ENCODE measurements around the gene GJA9.
"Not testable (repeated sequence)": the region's sequence is repeated elsewhere in the genome, so short reads cannot be mapped to it uniquely, and the experiment has no call there.

The GJA9 gene

DNA sequence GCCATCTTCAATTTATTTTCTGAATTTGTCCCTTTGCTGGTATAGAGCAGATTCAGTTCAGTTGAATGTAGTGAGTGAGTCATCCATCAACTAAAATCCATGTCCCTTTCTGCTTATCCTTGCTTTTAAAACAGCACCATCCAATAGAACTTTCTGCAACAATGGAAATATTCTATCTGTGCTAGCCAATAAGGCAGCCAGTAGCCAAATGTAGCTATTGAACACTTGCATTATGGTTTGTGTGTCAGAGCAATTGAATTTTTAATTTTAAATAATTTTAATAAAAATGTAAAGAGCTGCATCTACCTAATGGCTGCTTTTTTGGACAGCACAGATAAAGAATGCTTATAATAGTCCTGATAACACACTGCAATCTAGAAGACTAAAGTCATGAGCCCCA, at the start of gene GJA9:
TSS of gene GJA9 (minus strand) at position 101 of the 400 bp plus-strand sequence. CDS start 5,489 bp downstream, outside the sequence.
- DNase-seq, result no peak

DNA sequence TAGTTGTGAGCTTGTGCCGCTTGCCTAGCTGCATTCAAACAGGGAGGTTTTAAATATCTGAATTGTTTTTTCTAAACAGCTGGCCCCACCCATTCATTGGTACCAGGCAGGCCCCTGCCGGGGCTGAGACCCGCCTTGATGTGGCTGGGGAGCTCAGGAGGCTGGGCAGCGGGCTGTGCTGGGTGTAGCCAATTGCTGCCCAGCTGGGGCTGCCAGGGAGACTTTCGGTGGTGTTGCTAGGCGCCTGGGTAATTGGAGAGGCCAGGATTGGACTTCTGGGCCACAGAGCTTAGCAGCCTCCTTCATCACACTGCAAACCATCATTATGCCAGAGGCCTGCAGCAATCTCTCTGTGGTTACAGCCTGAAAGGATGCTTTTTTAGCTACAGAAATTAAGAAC, 48.1 kb upstream of the GJA9 start:
- DNase-seq, result no peak

DNA sequence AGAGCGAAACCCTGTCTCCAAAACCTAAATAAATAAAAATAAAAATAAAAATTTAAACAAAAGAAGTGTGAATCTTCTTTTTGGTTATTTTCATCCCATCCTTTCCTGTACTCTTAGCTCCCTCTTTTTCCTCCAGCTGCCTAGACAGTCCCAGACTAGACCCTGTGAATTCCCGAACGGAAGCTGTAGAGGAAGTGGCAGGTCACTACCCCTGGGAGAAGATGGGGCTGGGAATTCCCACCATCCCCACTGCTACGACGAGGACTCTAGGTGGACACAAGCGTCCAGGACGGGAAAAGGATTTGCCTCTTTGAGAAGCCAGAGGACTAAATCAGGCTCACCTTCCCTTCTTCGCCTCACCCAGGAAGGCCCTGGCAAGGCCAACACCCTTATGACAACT, 47.7 kb upstream of the GJA9 start:
- DNase-seq, result no peak

DNA sequence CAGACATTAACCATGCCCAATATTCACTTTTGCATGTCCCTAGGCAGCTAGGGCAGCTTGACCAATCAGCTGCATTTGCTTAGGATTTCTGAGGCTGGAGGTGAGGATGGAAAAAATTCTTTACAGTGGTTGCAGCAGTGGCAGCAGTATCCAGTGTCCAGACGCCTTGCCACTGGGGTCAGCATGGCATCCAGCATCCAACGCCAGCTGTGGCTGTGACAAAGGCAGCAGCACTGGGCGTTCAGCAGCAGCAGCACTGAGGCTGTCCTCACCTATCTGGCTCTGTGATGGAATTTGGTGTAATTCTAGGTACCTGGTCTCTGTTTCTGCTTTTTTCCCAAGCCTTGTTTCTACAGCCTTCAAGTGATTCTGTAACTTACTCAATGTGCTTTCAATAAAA, 44.7 kb upstream of the GJA9 start:
- DNase-seq, result no peak

DNA sequence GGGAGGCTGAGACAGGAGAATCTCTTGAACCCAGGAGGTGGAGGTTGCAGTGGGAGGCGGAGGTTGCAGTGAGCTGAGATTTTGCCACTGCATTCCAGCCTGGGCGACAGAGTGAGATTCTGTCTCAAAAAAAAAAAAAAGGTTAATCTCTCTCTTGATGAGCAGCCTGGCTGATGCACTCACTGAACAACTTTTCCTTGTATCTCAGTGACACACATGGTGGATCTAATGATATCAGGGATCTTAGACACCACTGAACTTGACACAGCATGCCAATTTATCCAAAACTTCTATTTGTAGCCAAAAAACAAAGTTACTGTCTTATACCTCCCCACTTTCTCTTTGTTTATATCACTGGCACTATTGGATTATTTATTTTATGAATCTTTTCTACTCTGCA, 44.0 kb upstream of the GJA9 start:
- DNase-seq, result no peak

DNA sequence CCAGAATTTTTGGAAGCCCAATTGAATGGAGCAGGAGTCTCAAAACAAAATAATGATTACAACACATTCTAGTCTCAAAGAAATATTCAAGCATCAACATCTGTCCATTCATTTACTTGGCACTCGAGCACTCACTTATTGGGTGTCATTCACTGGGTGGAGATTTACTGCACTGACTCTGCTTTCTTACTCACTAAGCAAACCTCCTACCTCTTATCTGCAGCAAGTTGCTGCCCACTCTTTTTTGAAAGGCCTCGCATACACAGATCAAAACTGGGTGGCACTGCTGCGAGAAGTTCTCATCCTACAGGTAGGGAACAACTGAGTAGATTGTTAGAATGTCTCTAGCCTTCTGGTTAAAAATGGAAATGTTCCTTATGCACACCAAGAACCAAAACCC, 42.2 kb upstream of the GJA9 start:
- DNase-seq, result no peak

DNA sequence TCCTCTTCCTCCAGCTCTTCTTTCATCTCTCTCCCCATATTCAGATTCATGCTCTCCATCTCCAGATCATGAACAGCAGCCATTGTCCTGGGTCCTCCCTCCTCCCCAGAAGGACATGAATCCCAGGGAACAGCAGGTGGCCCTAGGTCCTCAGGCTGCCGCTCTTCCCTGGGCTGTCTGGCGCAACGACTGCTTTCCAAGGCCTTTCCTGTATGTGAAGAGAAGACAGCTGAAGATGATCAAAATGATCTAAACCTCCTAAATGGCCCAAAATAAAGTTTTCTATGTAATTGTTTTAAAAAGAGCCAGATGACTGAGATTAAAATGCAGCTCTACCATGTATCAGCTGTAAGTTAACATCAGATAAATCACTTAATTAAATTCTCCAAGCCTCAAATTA, 37.7 kb upstream of the GJA9 start:
- DNase-seq, result no peak

DNA sequence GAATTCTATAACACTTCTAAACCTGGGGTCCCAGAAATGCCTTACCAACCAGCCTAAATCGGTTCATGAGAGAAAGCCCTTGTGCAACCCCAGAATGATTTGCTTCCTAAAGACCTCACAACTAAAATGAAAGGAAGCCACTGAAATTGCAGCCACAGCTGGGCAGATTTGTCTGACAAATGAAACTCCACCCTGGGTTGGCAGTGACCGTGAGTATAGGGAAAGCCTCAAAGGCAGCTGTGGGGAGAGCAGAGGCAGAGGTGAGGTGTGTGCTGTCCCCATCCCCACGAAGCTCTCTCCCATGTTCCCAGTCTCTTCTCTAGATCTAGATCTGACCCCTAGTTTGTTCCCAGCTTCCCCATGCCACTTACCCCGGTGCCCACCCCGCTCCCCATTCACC, 37.2 kb upstream of the GJA9 start:
- no peak for DNase-seq

DNA sequence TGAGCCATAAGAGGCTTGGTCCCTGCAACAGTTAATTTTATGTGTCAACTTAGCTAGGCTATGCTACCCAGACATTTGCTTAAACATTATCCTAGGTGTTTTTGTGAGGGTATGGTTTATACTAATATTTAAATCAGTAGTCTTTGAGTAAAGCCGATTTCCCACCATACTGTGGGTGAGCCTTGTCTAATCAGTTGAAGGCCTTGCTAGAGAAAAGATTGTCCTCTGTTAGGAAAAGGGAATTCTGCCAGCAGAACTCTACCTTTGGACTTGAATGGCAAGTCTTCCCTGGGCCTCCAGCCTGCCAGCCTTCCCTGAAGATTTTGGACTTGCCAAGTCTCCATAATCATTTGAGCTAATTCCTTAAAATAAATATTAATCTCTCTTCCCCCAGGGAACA, 36.4 kb upstream of the GJA9 start:
- DNase-seq, result no peak

DNA sequence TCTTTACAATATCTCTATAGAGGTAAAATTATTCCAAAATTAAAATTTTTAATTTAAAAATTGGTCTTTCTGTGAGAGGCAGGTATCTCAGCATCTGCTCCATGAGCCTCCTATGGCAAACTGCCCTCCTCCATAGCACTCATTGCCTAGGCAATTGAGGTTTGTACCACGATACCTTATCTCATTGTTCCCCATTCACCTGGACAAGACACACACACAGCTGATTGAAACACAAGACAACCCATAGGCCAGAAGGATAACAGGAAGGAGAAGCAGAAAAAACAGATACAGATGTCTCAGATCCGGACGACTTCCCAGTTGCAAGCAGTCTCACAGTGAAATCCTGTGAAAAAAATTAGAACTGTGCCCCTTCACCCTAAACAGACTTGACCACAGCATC, 36.0 kb upstream of the GJA9 start:
- no peak for DNase-seq

DNA sequence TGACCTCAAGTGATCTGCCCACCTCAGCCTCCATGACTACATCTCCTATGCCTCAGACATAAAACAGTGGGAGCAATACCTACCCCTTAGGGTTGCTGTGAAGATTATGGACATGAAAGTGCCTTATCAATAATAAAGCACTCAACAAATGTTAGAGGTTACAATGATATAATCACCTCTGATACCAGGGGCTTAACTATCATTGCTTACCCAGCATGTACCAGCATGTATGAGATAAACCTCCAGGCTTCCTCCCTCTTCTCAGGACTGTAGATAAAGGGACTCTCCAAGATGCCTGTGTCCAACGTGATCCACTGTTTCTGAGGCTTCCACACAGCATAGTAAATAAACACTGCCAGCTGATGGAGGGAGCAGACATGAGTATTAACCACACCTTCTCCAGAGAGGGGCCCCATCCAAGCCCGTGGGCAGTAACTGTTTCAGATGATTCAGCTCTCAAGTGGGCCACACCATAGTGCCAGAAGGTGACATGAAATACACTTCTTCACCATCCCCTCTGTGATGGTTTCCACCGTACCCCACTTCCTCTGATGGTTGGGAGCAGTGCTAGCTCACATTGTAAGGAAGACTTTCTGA, 34.1 kb upstream of the GJA9 start:
- no peak for DNase-seq

DNA sequence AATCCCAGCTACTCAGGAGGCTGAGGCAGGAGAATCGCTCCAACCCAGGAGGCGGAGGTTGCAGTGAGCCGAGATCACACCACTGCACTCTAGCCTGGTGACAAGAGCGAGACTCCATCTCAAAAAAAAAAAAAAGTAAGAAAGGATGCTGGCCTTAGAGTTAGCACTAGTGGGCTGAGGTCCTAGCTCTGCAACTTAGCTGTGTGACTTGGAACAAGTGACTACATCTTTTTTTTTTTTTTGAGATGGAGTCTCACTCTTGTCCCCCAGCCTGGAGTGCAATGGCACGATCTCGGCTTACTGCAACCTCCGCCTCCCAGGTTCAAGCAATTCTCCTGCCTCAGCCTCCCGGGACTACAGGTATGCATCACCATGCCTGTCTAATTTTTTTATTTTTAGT, 33.5 kb upstream of the GJA9 start:
- not testable (repeated sequence) for DNase-seq

DNA sequence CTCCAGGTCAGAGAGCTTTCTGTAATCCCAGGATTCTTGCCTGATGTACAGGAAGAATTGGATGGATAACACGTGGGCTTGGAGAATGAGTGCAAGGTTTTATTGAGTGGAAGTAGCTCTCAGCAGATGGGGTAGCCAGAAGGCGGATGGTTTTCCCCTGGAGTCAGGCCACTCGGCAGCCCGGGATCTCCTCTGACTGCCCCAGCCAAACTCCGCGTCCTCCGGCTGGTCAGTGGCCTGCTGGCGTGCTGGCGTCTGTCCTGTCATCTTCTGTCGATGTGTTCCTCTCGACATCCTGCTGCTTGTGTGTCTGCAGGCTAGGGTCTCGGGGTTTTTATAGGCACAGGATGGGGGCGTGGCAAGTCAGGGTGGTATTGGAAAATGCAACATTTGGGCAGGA, 27.4 kb upstream of the GJA9 start:
- DNase-seq, result no peak

DNA sequence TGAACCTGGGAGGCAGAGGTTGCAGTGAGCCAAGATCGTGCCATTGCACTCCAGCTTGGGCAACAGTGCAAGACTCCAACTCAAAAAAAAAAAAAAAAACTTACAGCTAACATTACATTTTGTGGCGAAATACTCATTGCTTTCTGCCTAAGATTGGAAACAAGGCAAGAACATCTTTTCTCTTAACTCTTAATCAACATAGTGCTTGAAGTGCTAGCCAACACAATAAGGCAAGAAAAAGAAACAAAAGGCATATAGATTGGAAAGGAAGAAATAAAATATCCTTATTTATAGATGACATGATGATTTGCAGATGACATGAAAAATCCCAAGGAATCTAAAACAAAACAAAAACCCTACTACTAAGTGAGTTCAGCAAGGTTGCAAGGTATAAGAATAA, 24.6 kb upstream of the GJA9 start:
- DNase-seq, result no peak

DNA sequence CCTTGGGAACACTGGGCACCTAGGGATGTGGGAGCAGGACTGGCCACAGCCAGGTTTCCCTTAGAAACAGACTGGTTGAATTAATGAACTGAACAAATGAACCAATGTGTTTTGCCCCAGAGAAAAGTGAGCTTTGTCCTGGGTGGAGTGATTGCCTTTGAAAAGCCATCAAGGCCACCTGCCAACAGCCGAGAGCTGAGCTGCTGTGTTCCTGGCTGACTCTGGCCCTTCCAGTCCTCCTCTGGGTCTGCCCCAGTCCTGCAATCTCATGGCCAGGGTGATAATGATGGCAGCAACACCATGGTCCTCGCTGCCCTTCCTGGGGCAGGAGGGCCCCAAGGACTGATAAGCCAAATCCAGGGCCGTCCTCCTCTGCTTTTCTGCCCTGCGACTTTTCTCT, 18.2 kb upstream of the GJA9 start:
- no peak for DNase-seq

DNA sequence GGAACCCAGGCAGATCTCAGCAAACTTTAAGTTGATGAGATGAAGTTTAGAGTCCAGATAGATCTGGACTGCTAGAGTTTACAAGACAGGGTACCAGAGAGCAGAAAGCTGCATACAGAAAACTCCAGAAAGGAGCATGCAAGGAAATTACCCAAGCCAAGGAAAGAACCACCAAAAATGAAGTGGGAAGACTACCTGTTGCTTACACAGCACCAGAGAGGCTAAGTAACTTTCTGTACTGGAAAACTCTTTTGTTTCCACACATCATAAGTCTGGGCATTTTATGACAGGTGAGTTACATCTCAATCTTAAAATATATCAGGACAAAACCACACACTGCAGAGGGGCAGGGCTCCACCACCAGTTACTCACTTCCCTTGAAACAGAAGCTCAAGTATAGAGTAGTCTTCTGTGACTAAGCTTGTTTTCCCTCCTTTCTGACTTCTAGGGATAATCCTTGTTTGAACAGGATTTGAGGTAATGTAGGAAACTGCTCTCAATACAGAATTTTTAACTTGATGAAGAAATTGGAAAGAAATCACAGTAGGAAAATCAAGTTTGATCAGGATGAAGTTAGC, 17.4 kb upstream of the GJA9 start:
- no peak for DNase-seq

DNA sequence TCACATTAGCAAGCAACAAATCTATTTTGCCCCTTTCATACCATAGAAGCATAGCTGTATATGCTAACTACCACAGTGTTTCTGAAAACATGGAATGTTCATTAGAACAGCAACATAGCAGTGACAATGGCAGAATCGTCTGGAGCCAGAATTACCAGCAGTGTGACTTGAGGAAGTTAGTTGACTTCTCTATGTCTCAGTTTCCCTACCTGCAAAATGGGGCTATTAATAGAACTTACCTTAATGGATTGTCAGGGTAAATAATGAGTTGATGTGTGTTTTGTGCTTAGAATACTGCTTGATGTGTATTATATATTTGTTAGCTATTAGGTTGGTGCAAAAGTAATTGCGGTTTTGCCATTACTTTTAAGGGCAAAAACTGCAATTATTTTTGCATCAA, 14.8 kb upstream of the GJA9 start:
- DNase-seq, result no peak

DNA sequence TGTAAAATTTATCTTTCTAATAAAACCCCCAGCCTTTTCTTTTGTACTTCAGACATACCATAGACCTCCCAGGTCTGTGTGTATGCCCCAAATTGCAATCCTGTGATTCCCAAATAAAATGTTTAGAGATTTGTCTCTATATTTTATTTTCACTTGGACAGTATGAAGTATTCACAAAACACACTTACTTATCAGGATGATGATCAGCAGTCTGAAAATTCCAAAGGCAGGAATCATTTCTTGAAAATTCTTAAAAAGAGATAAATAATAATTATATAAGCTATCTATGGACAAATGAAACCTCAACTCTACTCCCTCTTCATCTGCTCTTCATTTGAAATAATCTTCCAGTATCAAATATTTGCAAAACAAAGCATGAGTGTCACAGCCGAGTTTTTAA, 11.6 kb upstream of the GJA9 start:
- DNase-seq, result no peak

DNA sequence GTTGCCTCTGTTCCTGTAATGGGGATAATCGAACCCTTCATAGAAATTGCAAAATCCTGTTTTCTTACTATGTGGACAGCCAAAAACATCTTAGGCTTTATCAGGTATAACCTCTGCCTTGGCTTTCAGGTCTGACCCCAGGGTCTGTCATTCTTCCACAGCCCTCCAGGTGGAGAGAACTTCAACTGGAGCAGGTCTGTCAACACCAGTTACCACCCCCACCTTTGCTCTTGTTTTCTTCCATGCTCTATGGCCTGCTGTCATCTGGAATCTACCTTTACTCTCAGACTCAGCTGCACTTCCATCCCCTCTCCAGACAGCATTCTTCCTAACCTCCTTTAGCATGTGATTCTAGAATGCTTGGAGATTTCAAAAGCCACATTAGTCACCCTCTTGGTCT, 10.4 kb upstream of the GJA9 start:
- no peak for DNase-seq

DNA sequence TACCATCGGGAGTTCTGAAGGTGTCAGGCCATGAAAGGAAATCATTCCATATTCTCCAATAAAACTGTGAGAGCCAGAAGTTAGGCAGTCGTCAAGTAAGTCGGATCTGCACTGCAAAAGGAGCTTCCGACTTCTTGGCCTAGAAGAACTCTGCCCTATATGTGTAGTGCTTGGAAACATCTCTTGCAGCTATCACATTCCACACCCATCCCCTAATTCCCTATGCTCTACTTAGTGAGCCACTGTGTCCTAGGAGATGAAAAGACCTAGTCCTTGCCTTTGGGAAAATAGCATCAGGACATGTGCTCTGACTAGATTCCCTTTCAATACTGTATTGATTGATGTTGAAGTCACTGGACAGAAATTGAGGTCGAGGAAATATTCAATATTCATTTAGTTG, 8.2 kb upstream of the GJA9 start:
- DNase-seq, result no peak

DNA sequence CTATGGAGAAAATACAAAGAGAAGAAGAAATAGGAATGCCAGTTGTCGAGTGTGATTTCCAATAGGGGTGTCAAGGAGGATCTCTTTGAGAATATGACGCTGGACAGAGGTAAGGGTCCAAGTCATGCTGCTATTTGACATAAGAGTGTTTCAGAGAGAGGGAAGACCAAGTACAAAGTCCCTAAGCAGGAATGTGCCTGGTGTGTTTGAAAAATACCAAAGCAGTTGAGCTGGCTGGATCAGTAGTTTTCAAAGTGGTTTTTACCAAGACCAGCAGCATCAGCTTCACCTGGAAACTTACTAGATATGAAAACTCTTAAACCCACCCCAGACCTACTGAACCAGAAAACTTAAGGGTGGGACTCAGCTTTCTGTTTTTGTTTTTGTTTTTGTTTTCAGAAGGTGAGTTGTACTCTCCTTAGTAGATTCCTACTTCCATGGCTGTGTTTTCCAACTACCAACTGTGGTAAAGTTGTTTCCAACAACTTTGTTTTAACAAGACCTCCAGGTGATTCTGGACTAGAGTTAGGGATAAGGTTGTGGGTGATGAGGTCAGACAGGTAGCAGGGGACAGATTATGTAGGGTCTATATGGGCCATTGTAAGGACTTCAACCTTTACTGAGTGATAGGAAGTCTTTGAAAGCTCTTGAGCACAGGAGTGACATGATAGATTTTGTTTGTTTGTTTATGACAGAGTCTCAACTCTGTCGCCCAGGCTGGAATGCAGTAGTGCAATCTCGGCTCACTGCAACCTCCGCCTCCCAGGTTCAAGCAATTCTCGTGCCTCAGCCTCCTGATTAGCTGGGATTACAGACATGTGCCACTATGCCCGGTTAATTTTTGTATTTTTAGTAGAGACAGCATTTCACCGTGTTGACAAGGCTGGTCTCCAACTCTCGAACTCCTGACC, 7.3 kb upstream of the GJA9 start:
- DNase-seq, result no peak

DNA sequence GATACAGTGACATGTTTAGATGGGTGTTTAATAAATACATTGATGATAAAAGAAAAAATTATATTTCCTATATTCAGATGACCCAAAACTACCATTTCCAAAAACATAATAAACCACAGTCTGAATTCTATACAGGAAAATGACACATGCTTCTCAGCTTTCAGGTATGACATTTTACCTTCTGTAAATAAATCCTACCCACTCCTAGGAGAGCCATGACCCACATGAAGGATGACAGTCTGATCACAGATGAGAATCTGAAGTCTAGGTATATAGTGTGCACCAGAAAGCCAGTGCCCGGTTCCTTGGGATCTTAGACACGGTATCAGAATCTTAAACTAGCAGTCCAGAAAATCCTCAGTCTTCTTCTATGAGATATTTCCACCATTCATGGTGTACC, 3.7 kb upstream of the GJA9 start:
- DNase-seq, result no peak

DNA sequence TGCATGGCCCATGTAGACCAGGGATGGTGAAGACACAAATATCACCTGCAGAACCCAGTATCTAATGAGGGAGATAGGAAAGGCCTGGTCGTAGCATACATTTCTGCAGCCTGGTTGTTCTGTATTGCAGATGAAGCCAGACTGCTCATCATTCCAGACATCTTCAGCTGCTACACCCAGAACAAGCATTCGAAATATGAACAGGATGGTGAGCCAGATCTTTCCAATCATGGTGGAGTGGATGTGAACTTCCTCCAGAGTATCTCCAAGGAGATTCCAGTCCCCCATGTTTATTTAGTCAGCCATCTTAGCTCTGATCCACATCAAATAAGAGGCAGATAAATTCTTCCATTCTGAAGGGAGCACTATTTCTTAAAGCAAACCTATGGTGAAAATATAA, 5.6 kb downstream of the GJA9 start:
- DNase-seq, result no peak
